Kidney (tissue), 14 donors: ENCODE results near the gene GRPEL1. TPM values are rescaled to one million over a fixed set of nuclear protein-coding genes. Genes with fewer than 3 reads are reported as not detected.

Source experiments
- DNase-seq, 5 donors: peaks; one replicate each; pipeline ENCODE4 v3.0.0-alpha.2; 2013 to 2020
- FAIRE-seq: peaks from 2 replicates; lab custom pipeline; 2012; peaks lifted over from hg19 to GRCh38; lab: Jason Lieb, UNC
- H3K27ac ChIP-seq, 2 donors: one replicate each; pipeline ENCODE4 v1.7.0; 2013; ENCODE audit warnings: low read depth in 2 of 2, low read length in 2 of 2, inconsistent platforms in 1 of 2
- H3K27me3 ChIP-seq: one replicate; pipeline ENCODE4 v1.7.1; 2013; ENCODE audit warnings: low read length, inconsistent platforms; ENCODE audit not compliant: control insufficient read depth, insufficient read depth
- H3K36me3 ChIP-seq, 3 donors: one replicate each; pipeline versions ENCODE4 v1.7.0 to v1.7.1; 2013; ENCODE audit warnings: low read length in 3 of 3, control low read depth in 1 of 3, inconsistent platforms in 1 of 3; ENCODE audit not compliant: insufficient read depth in 3 of 3, control insufficient read depth in 2 of 3
- H3K4me1 ChIP-seq, 3 donors: one replicate each; pipeline versions ENCODE4 v1.7.0 to v1.7.1; 2013; ENCODE audit warnings: low read length in 3 of 3, inconsistent platforms in 1 of 3, low read depth in 1 of 3; ENCODE audit not compliant: control insufficient read depth in 2 of 3, insufficient read depth in 2 of 3
- H3K4me3 ChIP-seq, 3 donors: one replicate each; pipeline versions ENCODE4 v1.7.0 to v1.8.1; 2013; ENCODE audit warnings: low read length in 3 of 3, control low read depth in 1 of 3, inconsistent platforms in 1 of 3
- H3K9ac ChIP-seq, 3 donors: one replicate each; pipeline versions ENCODE4 v1.7.0 to v1.7.1; 2013; ENCODE audit warnings: low read length in 3 of 3, control low read depth in 1 of 3, inconsistent platforms in 1 of 3
- H3K9me3 ChIP-seq, 3 donors: one replicate each; pipeline versions ENCODE4 v1.7.0 to v1.7.1; 2013; ENCODE audit warnings: low read length in 3 of 3, control low read depth in 1 of 3, inconsistent platforms in 1 of 3; ENCODE audit not compliant: control insufficient read depth in 2 of 3, insufficient read depth in 1 of 3
- CTCF ChIP-seq: IDR thresholded peaks from 3 replicates; pipeline ENCODE4 v1.5.1; 2012; ENCODE audit warnings: mild to moderate bottlenecking, moderate library complexity, borderline replicate concordance; ENCODE audit not compliant: insufficient read depth; ENCODE audit errors: extremely low read depth
- intact Hi-C: fragments of 100-400 bp; cut with DNase I; formaldehyde crosslinking; loops from one replicate; pipeline ENCODE4 v1.11.1; 2022
- polyA plus RNA-seq: library from polyadenylated mRNA; stranded (reverse); fragments of 350-450 nt; fragmentation: Illumina TruSeq; extraction: RNeasy Lipid Tissue Mini Kit (QIAGEN cat#74804); gene quantifications from one replicate; pipeline ENCODE4 v1.2.3, GENCODE V29; 2014; ENCODE audit warnings: low read depth, low replicate concordance; ENCODE audit not compliant: insufficient read depth
- total RNA-seq: library from RNA; stranded (reverse); fragmentation: NEBNext Ultra II Directional; extraction: Animal tissue kit (Norgen Biotek cat#: 25700); gene quantifications from one replicate; pipeline ENCODE4 v1.2.1, GENCODE V29; 2021
- donor health status: control.
- donor health status: control.
- donor health status: control.
- donor health status: control.
- donor health status: control.
- donor health status: DM: yes; HTN: yes; CAD: no.
- donor health status: Normal renal cell carcinoma (clear cell type).

GRPEL1 gene
- total and polyA plus RNA-seq, 2 donors from 2014 or later: 27.4 to 84.9 TPM

- intact Hi-C loops: no loop called here
- H3K27me3 ChIP-seq: no peaks in the 10 kb centered on the region
- no peak for DNase-seq
- H3K4me1 ChIP-seq: peaks cover 0 to 15% (median 0%) of the 10 kb centered on the region in 3 donors
- FAIRE-seq: no peak
- H3K27ac ChIP-seq: no peak overlapping the region
- no peak overlapping the region for H3K9ac ChIP-seq
- H3K9me3 ChIP-seq: no peaks in the 10 kb centered on the region
- TF ChIP-seq CTCF: no peak
- no peaks in the 10 kb centered on the region for H3K36me3 ChIP-seq
- no peak overlapping the region for H3K4me3 ChIP-seq
Measured at GRCh38 chr4:7107166-7107905, 39.5 kb upstream of the GRPEL1 start.

- intact Hi-C loops: no loop called here
Measured at GRCh38 chr4:7105276-7105675, 37.4 kb upstream of the GRPEL1 start.

GRCh38 chr4:7104366-7105031 is 36.6 kb upstream of the GRPEL1 start:
- Histone ChIP-seq H3K9ac (no peak overlapping the region), H3K27ac (peak overlapping the region; percentile 48 to 71), H3K4me3 (no peak overlapping the region), H3K4me1 (peaks cover 0 to 22% (median 0%) of the 10 kb centered on the region in 3 donors), H3K36me3 (no peaks in the 10 kb centered on the region), H3K27me3 (no peaks in the 10 kb centered on the region), H3K9me3 (no peaks in the 10 kb centered on the region)
- intact Hi-C loops: no loop called here
- no peak for TF ChIP-seq CTCF
- DNase-seq (peak in 1 of 5 donors; percentile 41), FAIRE-seq (no peak)

More at GRCh38 chr4:7105276-7105675, 37.4 kb upstream of the GRPEL1 start:
- peaks cover 0 to 22% (median 0%) of the 10 kb centered on the region in 3 donors for H3K4me1 ChIP-seq
- no peaks in the 10 kb centered on the region for H3K9me3 ChIP-seq
- H3K27me3 ChIP-seq: no peaks in the 10 kb centered on the region
- no peak overlapping the region for H3K27ac ChIP-seq
- DNase-seq (peak in 1 of 5 donors; percentile 52), FAIRE-seq (no peak)
- H3K36me3 ChIP-seq: no peaks in the 10 kb centered on the region
- no peak overlapping the region for H3K4me3 ChIP-seq
- no peak overlapping the region for H3K9ac ChIP-seq
- TF ChIP-seq CTCF: no peak
